GM10847 (cell line): Measurements from ENCODE around the gene GOLGA6C.
"Not testable (repeated sequence)": the region's sequence is repeated elsewhere in the genome, so short reads cannot be mapped to it uniquely, and the experiment has no call there.

Experiments used
- POLR2A ChIP-seq: IDR thresholded peaks from 2 replicates; pipeline ENCODE4 v1.6.1; 2011; ENCODE audit not compliant: insufficient read length; ENCODE audit errors: extremely low read depth

GOLGA6C gene, protein sequence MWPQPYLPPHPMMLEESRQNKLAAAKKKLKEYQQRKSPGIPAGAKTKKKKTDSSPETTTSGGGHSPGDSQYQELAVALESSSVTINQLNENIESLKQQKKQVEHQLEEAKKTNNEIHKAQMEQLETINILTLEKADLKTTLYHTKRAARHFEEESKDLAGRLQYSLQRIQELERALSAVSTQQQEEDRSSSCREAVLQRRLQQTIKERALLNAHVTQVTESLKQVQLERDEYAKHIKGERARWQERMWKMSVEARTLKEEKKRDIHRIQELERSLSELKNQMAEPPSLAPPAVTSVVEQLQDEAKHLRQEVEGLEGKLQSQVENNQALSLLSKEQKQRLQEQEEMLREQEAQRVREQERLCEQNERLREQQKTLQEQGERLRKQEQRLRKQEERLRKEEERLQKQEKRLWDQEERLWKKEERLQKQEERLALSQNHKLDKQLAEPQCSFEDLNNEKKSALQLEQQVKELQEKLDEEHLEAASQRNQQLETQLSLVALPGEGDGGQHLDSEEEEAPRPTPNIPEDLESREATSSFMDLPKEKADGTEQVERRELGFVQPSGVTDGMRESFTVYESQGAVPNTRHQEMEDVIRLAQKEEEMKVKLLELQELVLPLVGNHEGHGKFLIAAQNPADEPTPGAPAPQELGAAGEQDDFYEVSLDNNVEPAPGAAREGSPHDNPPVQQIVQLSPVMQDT

DNA sequence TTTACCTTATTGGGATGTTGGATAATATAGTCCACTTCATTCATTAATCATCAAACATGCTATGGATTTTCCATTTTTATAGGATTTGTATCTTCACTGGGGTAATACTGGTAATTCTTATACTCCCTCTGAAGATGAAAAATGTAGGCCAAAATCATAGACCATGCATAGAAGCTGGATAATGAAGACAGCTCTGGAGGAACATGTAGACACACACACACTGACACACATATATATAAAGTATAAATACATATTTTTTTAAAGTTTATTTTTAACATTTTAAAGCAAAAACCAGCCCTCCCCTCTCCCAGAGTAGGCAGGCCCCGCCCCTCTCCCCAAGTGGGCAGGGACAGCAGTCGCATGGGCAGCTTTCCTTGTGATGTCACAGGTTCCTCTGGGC is at the start of gene GOLGA6C:
TSS of gene GOLGA6C (plus strand) at position 301 of the 400 bp plus-strand sequence. CDS start 265 bp downstream, outside the sequence.
- TF ChIP-seq POLR2A, result not testable (repeated sequence)

DNA sequence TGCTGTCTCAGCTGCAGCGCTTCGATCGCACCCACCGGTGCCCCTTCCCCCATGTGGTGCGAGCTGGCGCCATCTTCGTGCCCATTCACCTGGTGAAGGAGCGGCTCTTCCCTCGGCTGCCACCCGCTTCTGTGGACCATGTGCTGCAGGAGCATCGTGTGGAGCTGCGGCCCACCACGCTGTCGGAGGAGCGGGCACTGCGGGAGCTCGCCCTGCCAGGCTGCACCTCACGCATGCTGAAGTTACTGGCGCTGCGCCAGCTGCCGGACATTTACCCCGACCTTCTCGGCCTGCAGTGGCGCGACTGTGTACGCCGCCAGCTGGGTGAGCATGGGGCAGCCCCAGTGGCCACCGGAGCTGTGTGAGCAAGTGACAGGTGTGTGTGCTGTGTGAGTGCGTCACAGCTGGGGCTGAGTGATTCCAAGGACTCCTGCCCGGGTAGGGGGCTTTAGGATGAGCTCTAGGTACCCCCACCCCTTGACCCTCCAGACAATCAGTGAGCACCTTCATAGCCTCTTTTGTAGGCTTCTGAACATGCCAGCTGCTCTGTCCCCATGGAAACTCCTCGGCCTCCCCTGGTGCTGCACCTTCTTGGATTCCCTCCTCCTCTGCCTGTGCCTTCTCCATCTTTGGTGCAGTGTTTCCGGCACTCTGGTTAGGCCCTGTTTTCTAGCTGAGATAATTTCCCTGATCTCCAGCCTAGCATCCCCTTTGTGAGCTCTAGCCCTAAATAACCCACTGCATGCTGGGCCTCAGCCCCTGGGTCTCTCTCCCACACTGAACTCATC is 49.4 kb upstream of the GOLGA6C start:
- no peak for TF ChIP-seq POLR2A

DNA sequence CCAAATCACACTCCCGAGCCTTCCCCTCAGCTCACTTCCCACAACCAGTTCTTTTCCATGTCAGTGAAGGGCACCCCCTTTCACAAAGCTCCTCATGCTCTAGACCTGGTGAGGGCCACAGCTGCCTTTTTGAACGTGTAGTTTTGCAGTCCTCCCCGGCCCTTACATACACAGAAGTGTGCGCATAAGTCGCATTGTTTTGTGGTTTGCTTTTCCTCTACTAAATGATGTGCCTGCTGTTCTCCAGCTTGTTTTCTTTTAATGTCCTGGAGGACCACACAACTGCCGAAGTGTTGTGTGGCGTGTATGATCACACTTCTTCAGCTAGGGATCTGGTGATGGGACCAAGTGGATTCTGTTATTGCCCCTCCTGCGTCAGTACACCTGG is 48.9 kb upstream of the GOLGA6C start:
- TF ChIP-seq POLR2A, result no peak

DNA sequence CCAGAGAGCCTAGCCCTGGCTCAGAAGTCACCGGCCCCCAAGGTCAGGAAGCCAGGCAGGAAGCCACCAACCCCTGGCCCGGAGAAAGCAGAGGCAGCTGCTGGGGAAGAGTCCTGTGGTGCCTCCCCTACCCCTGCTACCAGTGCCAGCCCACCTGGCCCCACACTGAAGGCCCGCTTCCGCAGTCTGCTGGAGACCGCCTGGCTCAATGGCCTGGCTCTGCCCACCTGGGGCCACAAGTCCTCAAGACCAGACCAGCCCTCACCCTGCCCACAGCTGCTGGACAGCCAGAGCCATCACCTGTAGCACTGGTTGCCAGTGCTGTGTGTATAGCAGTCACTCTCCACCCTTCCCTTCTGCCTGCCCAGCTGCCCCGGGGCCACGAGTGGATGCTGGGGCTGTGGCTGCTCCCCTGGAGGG is 47.3 kb upstream of the GOLGA6C start:
- no peak for TF ChIP-seq POLR2A

DNA sequence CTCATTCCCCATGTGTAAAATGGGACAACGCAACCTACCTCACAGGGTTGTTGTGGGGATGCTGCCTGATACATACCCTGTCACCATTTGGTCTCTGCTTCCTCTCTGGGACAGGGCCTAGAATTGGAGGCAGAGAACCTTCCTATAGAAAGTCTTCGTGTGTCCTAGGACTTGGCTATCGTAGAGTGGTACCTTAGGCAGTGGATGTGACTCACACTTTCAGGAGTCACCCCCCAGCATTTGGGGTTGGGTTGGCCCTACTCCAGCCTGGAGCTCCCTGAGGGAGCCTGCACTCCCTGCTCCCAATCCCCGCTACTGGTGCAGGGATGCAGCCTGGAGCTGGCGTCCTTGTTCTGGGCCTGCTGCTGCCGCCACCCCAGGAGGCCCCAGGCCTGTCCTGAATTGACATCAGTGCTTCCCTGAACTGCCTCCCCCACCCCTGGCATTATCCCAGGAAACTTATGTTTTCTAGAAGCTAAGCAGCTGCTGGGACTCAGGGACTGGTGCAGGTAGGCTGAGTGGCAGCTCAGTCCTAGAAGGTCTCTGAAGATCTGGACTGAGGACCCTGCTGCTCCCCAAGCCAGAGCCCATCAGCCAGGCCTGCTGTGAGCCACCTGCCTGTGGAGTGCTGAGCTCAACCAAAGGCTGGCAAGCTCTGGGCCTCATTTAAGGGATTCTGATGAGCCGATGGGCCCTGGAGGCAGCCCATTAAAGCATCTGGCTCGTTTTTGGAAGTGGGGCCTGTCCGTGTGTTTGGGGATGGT is 46.5 kb upstream of the GOLGA6C start:
- TF ChIP-seq POLR2A, result no peak

DNA sequence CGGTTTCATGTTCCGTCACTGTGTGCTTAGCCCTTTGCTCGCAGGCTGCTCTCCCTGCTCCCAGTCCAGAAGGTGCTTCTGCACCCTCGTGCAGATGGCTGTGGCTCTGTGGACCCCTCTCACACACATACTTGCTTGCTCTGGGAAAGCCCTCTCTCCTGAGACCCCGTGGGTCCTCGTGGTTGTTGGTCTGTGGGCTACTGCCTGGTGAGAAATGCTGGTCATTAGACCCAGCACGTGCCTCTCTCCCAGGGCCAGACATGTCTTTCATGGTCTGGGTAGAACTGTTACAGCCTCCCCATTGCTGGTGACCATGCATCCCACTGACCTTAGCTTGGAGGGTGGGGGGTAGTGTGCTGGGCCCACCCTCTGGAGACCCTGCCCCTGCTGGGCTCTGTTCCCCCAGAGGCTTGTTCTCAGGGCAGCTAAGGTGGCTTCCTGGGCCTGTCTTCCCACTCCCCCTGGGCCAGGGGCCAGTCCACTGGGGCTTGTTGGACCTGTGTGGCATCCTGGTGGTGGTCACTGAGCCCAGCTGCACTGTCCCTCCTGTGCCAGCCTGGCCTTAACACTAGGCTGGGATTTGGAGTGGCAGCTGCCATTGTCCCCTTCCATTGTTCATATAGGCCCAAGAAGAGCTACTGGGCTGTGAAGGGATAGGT is 45.8 kb upstream of the GOLGA6C start:
- no peak for TF ChIP-seq POLR2A

DNA sequence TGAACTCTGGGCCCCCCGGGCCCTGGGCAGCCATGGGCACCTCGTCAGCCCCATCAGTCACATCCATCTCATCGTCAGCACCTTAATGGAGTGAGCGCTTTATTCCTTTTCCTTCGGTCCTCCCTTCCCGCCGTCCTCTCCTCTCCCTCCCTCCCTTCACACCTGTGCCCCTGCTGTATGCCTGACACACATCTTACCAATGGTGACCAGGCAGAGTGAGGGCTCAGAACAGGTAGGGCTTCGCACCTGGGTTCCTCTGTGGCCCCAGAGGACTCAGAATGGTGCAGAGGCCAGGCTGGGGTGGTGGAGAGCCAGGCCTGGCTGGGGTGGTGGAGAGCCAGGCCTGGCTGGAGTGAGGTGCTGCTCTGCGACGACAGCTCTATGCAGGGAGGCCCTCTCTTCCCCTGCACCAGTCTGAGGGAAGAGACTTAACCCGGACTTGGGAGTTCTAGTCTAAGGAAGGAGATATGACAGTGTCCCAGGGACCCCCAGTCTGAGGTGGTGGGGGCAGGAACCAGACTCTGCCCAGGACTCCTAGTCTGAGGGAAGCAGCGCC is 44.8 kb upstream of the GOLGA6C start:
- TF ChIP-seq POLR2A, result no peak

DNA sequence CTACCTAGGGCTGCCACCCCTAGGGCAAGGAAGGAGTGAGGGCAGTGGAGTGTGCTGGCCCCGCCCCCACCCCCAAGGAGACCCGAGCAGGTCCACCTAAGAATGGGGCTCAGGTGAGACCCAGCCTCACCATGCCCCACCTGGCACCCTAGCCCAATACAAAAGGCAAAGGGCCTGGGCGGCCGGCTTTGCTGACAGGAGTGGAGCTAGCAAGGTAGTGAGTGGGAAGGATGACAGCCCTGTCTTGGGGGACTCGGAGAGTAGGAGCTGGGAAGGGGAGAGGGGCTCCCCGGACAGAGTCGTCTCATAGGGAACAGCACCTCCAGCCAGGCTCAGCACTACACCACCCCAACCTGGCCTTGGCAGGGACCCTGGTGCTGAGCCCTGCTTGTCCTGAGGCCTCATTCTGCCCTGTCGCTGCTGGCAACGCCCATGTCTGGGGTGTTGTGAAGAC is 44.3 kb upstream of the GOLGA6C start:
- peak; percentile 56 for TF ChIP-seq POLR2A

DNA sequence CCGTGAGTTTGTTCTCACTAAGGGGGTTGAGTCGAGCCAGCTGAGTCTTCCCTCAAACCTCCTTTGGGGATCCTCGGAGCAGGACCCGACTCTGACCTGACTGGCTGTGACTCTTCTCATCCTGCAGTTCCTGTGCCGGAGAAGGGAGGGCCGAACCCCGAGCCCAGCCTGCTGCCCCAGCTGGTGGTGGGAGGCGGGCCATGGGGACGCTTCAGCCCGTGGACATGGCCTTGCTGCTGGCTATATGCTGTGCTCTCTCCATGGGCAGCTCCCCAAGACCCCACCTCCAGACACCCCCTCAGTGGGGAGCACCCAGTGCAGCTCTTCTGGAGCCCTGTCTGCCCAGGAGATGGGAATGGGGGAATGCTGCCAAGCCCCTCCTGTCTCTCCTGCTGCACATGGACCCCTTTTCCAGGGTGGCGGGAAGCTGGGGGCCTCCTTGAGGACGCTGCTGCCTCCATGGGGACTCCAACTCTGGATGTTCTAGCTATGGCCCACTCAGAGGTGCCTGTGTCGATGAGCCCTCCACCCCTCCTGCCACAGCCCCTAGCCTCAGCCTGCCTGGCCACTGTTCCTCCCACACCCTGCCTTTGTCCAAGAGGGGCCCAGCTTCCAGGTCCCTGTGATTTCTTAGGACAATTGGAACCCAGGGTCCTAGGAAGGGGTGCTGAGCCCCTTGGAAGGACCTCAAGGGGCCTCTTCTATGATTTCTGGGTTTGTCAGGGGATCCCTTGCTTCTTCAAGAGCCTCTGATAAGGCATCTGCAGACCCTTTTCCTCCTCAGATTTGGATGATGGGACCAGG is 43.6 kb upstream of the GOLGA6C start:
- no peak for TF ChIP-seq POLR2A

DNA sequence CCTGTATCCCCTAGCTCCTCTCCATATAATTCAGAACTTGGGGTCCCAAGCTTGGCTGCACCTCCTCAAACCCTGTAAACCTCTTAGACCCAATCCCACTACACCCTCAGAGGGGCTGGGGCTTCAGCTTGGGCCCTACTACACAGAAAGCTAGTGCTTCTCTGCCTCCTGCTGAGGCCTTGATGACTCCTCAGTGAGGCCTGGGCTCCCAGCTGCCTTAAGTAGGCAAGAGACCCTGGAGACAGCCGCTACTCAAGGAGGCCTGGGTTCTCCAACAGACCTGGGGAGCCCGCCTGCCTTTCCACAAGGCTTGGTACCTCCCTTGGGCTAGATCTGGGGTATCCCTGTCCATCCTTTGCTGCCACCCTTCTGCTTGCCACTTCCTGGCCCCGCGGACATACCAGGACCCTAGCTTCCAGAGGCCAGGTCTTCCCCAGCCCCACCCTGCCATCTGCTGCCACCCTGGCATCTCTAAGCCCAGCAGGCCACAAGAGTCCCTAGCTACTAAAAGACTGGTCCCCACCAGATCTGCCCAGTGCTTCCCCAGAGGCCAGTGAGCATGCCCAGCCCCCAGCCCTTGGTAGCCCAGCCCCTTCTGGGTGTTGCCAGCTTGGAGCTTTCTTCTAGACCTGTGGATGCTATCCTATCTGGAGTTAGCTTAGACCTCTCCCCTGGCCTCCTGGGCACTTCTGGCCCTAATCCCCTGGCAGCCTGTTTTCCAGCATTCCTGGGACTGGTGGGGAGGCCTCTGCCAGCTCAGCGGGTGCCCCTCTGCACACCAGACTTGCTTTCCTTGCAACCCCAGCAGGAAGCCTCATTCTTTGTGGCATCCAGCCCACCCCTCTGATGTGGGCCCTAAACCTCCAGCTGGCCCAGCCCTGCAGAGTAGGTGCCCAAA is 42.8 kb upstream of the GOLGA6C start:
- TF ChIP-seq POLR2A, result no peak

DNA sequence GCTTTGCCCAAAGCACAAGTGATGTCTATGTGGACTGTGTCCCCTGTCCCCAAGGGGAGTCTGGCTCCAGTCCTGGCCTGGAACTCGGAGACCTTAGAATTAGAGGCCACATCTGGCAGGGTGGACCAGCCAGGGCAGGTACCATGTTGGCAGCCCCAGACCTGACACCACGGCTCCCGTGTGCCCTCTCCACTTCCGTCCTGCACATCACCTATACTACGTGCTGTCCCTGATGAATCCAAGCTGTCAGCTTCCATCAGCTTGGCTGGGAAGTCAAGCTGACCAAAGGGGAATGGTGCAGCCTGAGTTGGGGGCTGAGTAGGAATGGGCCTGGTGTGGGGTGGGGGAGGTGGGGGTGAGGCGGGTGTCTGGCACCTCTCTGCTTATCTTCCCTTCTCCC is 41.1 kb upstream of the GOLGA6C start:
- no peak for TF ChIP-seq POLR2A

DNA sequence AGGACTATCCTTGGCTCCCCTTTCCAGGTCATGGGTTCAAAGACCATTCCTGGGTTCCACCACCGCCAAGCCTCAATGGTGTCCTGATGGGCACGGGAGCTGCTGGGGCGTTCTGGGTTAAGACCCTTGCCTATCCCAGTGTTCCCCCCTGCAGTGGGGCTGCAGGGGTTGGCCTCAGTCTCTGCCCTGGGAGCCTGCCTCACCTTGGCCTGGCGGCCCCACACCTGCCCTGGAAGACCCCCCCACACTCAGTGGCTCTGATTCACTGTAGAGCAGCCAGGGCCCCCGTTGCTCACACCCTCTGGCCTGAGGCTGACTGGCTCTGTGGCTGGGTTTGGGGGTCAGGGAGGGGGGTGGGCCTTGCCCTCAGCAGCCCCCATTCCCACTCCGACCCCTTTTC is 34.4 kb upstream of the GOLGA6C start:
- no peak for TF ChIP-seq POLR2A
